OCI-LY1 (cell line): ENCODE measurements around the gene CMIP.

ENCODE experiments used
- CTCF ChIP-seq: fragments of 200-600 bp; sonication (generic), shearing (Covaris generic); IDR thresholded peaks from 2 replicates; pipeline ENCODE4 v1.5.1; 2017; ENCODE audit warnings: mild to moderate bottlenecking, antibody characterized with exemption, low read length, moderate library complexity, mixed read lengths
- EZH2 ChIP-seq: fragments of 200-600 bp; sonication (generic), shearing (Covaris generic); IDR thresholded peaks from 2 replicates; pipeline ENCODE4 v1.8.0; 2017; ENCODE audit warnings: borderline replicate concordance, mixed run types, mild to moderate bottlenecking, antibody characterized with exemption, low read length, moderate library complexity, mixed read lengths

DNA sequence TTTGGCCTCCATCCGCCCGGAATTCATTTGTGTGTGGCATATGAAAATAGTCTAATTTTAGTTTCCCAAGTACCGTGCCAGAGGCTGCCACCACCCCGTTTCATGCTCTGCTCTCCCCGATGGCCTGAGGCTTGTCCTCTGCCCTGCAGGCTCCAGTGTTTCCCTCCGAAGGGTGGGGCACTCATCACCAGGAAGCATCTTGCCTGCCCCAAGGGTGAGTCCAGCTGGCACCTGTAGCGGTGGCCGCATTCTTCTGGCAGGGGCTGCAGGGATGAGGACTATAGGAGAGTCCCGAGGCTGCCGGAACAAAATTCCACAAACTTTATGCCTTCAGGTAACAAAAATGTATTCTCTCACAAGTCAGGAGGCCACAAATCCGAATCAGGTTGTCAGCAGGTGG lies 23.1 kb upstream of the CMIP start:
- no peak for TF ChIP-seq CTCF
- TF ChIP-seq EZH2: no peak
